Adrenal gland (tissue), 12 donors: Measurements from ENCODE around the gene ALCAM. TPM values are rescaled to one million over a fixed set of nuclear protein-coding genes. Genes with fewer than 3 reads are reported as not detected.

Experiments
- DNase-seq, 7 donors: peaks; one replicate each; pipeline ENCODE4 v3.0.0-alpha.2; 2019 to 2020
- H3K27ac ChIP-seq, 5 donors: fragments of 200-600 bp; sonication (generic) in 4 of 5; 1 replicate in 3 of 5; 2 replicates in 2 of 5; pipeline versions ENCODE4 v1.5.1 to v1.8.0; 2016 to 2020; ENCODE audit warnings: mild to moderate bottlenecking in 1 of 5
- H3K27me3 ChIP-seq: fragments of 200-600 bp; 2 replicates; pipeline ENCODE4 v1.8.0; 2021
- H3K36me3 ChIP-seq, 2 donors: fragments of 200-600 bp; replicated peaks in 1 of 2; 1 replicate in 1 of 2; 2 replicates in 1 of 2; pipeline versions ENCODE4 v1.5.1 to v1.8.0; 2018 to 2022
- H3K4me1 ChIP-seq, 2 donors: fragments of 200-600 bp; replicated peaks in 1 of 2; 1 replicate in 1 of 2; 2 replicates in 1 of 2; pipeline versions ENCODE4 v1.5.1 to v1.8.0; 2018 to 2021
- H3K4me3 ChIP-seq, 4 donors: fragments of 200-600 bp; sonication (generic) in 3 of 4; one replicate each; pipeline ENCODE4 v1.5.1; 2016 to 2018
- H3K9me3 ChIP-seq, 3 donors: fragments of 200-600 bp; sonication (generic) in 1 of 3; replicated peaks in 1 of 3; 1 replicate in 2 of 3; 2 replicates in 1 of 3; pipeline versions ENCODE4 v1.5.1 to v1.8.0; 2016 to 2021
- POLR2A ChIP-seq, 2 donors: fragments of 450-650 bp; IDR thresholded peaks; one replicate each; pipeline ENCODE4 v1.6.1; 2017; ENCODE audit warnings: antibody characterized with exemption in 2 of 2, mild to moderate bottlenecking in 2 of 2, moderate library complexity in 1 of 2
- WGBS, 4 donors: extraction: QIAGEN DNeasy Blood & Tissue Kit in 2 of 4; methylation state at CpG; one replicate each; pipeline versions ENCODE4 v1.1.5 to v1.1.7; 2013 to 2017; 5-methylcytosine and 5-hydroxymethylcytosine counted together
- intact Hi-C, 2 donors: fragments of 100-400 bp; cut with DNase I; formaldehyde crosslinking; loops; one replicate each; pipeline versions ENCODE4 v1.14.1 to v1.15.0; 2022 to 2023
- polyA plus RNA-seq, 3 donors: library from polyadenylated mRNA; stranded (reverse); fragments of 200-250 nt in 2 of 3; fragments of 350-450 nt in 1 of 3; fragmentation: Illumina TruSeq in 1 of 3; extraction: RNeasy Lipid Tissue Mini Kit (QIAGEN cat#74804) in 1 of 3; gene quantifications; one replicate each; pipeline ENCODE4 v1.2.3, GENCODE V29; 2013 to 2014
- total RNA-seq, 9 donors: library from RNA; depleted of rRNA in 4 of 9; stranded (reverse); fragments of >200 nt in 4 of 9; fragments of 120-200 nt in 1 of 9; fragmentation: NEBNext Ultra II Directional in 1 of 9; extraction: Animal tissue kit (Norgen Biotek cat#: 25700) in 1 of 9; gene quantifications; one replicate each; pipeline versions ENCODE4 v1.1.0 to v1.2.4, GENCODE V29; 2013 to 2023
- TF ChIP-seq, protein P1 (sequence below), 6 experiments: fragments of 450-650 bp in 4 of 6; fragments of 200-600 bp in 2 of 6; sonication (generic) in 1 of 6; IDR thresholded peaks; 1 replicate in 5 of 6; 2 replicates in 1 of 6; pipeline versions ENCODE4 v1.5.1 to v1.8.0; 2016 to 2021; ENCODE audit warnings: antibody characterized with exemption in 6 of 6, mild to moderate bottlenecking in 2 of 6, moderate library complexity in 1 of 6
- donor health status: healthy with polysubstance abuse.
- donor health status: Bipolar disorder and iron deficiency.
- donor health status: DM: yes; HTN: yes; CAD: no.
- donor health status: DM: no; HTN: no; CAD: no.
- donor health status: DM: no; HTN: no; CAD: no.
- donor health status: DM: yes; HTN: yes; CAD: no.

Gene ALCAM
- total and polyA plus RNA-seq, 12 donors, result 9.1 to 64.1 (median 23.9) TPM

- H3K27ac ChIP-seq, result no peak overlapping the region
- H3K9me3 ChIP-seq, result no peaks in the 10 kb centered on the region
- H3K36me3 ChIP-seq, result no peaks in the 10 kb centered on the region
- H3K4me1 ChIP-seq, result no peaks in the 10 kb centered on the region
- no peak for DNase-seq
- intact Hi-C loops, result no loop called here
- no peaks in the 10 kb centered on the region for H3K27me3 ChIP-seq
- TF ChIP-seq, protein P1, sequence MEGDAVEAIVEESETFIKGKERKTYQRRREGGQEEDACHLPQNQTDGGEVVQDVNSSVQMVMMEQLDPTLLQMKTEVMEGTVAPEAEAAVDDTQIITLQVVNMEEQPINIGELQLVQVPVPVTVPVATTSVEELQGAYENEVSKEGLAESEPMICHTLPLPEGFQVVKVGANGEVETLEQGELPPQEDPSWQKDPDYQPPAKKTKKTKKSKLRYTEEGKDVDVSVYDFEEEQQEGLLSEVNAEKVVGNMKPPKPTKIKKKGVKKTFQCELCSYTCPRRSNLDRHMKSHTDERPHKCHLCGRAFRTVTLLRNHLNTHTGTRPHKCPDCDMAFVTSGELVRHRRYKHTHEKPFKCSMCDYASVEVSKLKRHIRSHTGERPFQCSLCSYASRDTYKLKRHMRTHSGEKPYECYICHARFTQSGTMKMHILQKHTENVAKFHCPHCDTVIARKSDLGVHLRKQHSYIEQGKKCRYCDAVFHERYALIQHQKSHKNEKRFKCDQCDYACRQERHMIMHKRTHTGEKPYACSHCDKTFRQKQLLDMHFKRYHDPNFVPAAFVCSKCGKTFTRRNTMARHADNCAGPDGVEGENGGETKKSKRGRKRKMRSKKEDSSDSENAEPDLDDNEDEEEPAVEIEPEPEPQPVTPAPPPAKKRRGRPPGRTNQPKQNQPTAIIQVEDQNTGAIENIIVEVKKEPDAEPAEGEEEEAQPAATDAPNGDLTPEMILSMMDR (IDR thresholded peaks at IDR 0.05), result no peak
- TF ChIP-seq POLR2A (IDR thresholded peaks at IDR 0.05), result no peak
- no peak overlapping the region for H3K4me3 ChIP-seq
- WGBS, 4 donors, result 93 to 95% (median 95%) methylated on average over 1 of the region's 1 CpG
Observed at GRCh38 chr3:105542282-105543019, 175.7 kb downstream of the ALCAM start.

GRCh38 chr3:105545051-105545450, 178.3 kb downstream of the ALCAM start:
- Histone ChIP-seq H3K4me3 (no peak overlapping the region), H3K36me3 (no peaks in the 10 kb centered on the region), H3K27ac (no peak overlapping the region), H3K27me3 (no peaks in the 10 kb centered on the region), H3K4me1 (no peaks in the 10 kb centered on the region), H3K9me3 (no peaks in the 10 kb centered on the region)
- no peak for DNase-seq
- intact Hi-C loops, result no loop called here
- no peak for TF ChIP-seq POLR2A (IDR thresholded peaks at IDR 0.05)
- TF ChIP-seq, protein P1 (IDR thresholded peaks at IDR 0.05), result no peak
- WGBS, 4 donors, result 97 to 100% (median 99%) methylated on average over 1 of the region's 1 CpG

- Histone ChIP-seq H3K9me3 (no peaks in the 10 kb centered on the region), H3K27ac (no peak overlapping the region), H3K4me3 (no peak overlapping the region), H3K4me1 (no peaks in the 10 kb centered on the region), H3K27me3 (no peaks in the 10 kb centered on the region), H3K36me3 (peaks cover 0 to 7% of the 10 kb centered on the region in 2 donors)
- WGBS, 4 donors, result 88 to 100% (median 92%) methylated on average over 3 of the region's 3 CpGs
- intact Hi-C loops, result no loop called here
- DNase-seq, result no peak
- TF ChIP-seq POLR2A (IDR thresholded peaks at IDR 0.05), result no peak
- TF ChIP-seq, protein P1 (IDR thresholded peaks at IDR 0.05), result no peak
Observed at GRCh38 chr3:105553851-105554250, 187.1 kb downstream of the ALCAM start.

- no peaks in the 10 kb centered on the region for H3K4me1 ChIP-seq
- H3K27me3 ChIP-seq, result no peaks in the 10 kb centered on the region
- peaks cover 0 to 7% of the 10 kb centered on the region in 2 donors for H3K36me3 ChIP-seq
- no peak for TF ChIP-seq POLR2A (IDR thresholded peaks at IDR 0.05)
- TF ChIP-seq, protein P1 (IDR thresholded peaks at IDR 0.05), result no peak
- no peak overlapping the region for H3K4me3 ChIP-seq
- no peak for DNase-seq
- no peak overlapping the region for H3K27ac ChIP-seq
- no peaks in the 10 kb centered on the region for H3K9me3 ChIP-seq
- WGBS, 4 donors, result 84 to 91% (median 85%) methylated on average over 2 of the region's 2 CpGs
- intact Hi-C loops, result no loop called here
Observed at GRCh38 chr3:105555206-105555605, 188.5 kb downstream of the ALCAM start.
